ENCODE measurements around the gene MYLK. TPM values are rescaled to one million over a fixed set of nuclear protein-coding genes. Genes with fewer than 3 reads are reported as not detected.
A peak's percentile ranks its signal among the peaks of the same experiment; 100 is the strongest.

The MYLK gene
- total and polyA plus RNA-seq, 2 of the 4 experiments (the other 2 are of a cell fraction): 299 to 484 TPM

DNA sequence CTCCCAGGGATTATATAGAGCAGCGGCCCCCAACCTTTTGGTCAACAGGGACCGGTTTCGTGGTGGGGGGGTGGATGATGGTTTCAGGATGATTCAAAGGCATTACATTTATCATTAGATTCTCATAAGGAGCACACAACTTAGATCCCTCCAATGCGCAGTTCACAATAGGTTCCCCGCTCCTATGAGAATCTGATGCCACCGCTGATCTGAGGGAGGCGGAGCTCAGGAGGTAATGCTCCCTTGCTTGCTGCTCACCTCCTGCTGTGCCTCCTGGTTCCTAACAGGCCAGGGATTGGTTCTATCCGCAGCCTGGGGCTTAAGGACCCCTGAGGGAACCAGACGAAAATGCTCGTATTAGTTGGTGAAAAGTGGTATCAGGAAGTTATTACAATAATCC is 298.0 kb downstream of the MYLK start:
- TSS peak; percentile 27 for BruUV-seq (replicated peaks)
- no peak for ATAC-seq (ENCODE audit: low read depth)
- peak overlapping the region; percentile 14 for H2AK5ac ChIP-seq (ENCODE audit: low read depth, low read length)
- H4K5ac ChIP-seq (ENCODE audit: low read depth, low read length): peak overlapping the region; percentile 14; the same call in 1 of the 2 replicates
- H4K20me1 ChIP-seq (ENCODE audit: insufficient read depth, low read length): no peaks in the 10 kb centered on the region
- peak overlapping the region; percentile 97 for H2BK5ac ChIP-seq (ENCODE audit: low read depth, low read length, poor library complexity, severe bottlenecking)
- in situ Hi-C loops (cut with MboI; ENCODE audit: low sequenced_read_pairs): no loop called here
- H2BK120ac ChIP-seq (ENCODE audit: low read depth, low read length): peak overlapping the region; percentile 95
- peak overlapping the region; percentile 50 for H3K4me3 ChIP-seq (ENCODE audit: insufficient read depth, low read depth, low read length)
- peak overlapping the region; percentile 68 for H3K9ac ChIP-seq (ENCODE audit: low read depth, low read length)
- H2AFZ ChIP-seq (replicated peaks; ENCODE audit: low read length, poor library complexity): peak overlapping the region; percentile 84
- peak overlapping the region; percentile 91 to 100 for H4K8ac ChIP-seq (ENCODE audit: low read depth in 2 of 2, low read length in 2 of 2)
- H3K4me1 ChIP-seq (ENCODE audit: control insufficient read depth, insufficient read depth, low read length): no peaks in the 10 kb centered on the region
- no peak for DNase-seq
- 0 out of 2 replicates have a peak, but pooled peaks cover 2% of the 10 kb centered on the region for H3K9me1 ChIP-seq (ENCODE audit: insufficient read depth, low read length)
- no peak overlapping the region for H3K18ac ChIP-seq (ENCODE audit: low read depth, low read length)
- peaks cover 13 to 42% of the 10 kb centered on the region in 2 experiments for H3K79me1 ChIP-seq (ENCODE audit: low read depth in 1 of 2, low read length in 2 of 2)
- peak overlapping the region; percentile 96 for H3K4ac ChIP-seq (ENCODE audit: low read depth, low read length)
- H2BK20ac ChIP-seq (ENCODE audit: low read depth, low read length): peak overlapping the region; percentile 8; the same call in 1 of the 2 replicates
- peak overlapping the region; percentile 62; the same call in 1 of the 3 replicates for H2BK15ac ChIP-seq (ENCODE audit: low read depth, low read length)
- no peak for TF ChIP-seq RFX5 (IDR thresholded peaks at IDR 0.05; ENCODE audit: low read depth, low read length)
- no peak for TF ChIP-seq MXI1 (IDR thresholded peaks at IDR 0.05; ENCODE audit: borderline replicate concordance, low read depth, low read length)
- TF ChIP-seq FOS (IDR thresholded peaks at IDR 0.05; ENCODE audit: low read depth, low read length): no peak
- TF ChIP-seq POLR2A (IDR thresholded peaks at IDR 0.05; ENCODE audit: low read depth, low read length): no peak
- no peak for TF ChIP-seq CHD1 (IDR thresholded peaks at IDR 0.05; ENCODE audit: low read depth, low read length)
- no peak for TF ChIP-seq RCOR1 (IDR thresholded peaks at IDR 0.05; ENCODE audit: insufficient replicate concordance, low read length)
- TF ChIP-seq BHLHE40 (IDR thresholded peaks at IDR 0.05; ENCODE audit: low read depth, low read length): no peak
- TF ChIP-seq MAFK (IDR thresholded peaks at IDR 0.05; ENCODE audit: low read depth, low read length): no peak
- TF ChIP-seq CEBPB (IDR thresholded peaks at IDR 0.05; ENCODE audit: low read depth, low read length): no peak
- no peak for TF ChIP-seq SMC3 (IDR thresholded peaks at IDR 0.05; ENCODE audit: low read depth, low read length)
- no peak for TF ChIP-seq RAD21 (IDR thresholded peaks at IDR 0.05; ENCODE audit: low read length)
- TF ChIP-seq NFE2L2 (IDR thresholded peaks at IDR 0.05; ENCODE audit: low read depth, low read length): no peak
- TF ChIP-seq, protein P1, sequence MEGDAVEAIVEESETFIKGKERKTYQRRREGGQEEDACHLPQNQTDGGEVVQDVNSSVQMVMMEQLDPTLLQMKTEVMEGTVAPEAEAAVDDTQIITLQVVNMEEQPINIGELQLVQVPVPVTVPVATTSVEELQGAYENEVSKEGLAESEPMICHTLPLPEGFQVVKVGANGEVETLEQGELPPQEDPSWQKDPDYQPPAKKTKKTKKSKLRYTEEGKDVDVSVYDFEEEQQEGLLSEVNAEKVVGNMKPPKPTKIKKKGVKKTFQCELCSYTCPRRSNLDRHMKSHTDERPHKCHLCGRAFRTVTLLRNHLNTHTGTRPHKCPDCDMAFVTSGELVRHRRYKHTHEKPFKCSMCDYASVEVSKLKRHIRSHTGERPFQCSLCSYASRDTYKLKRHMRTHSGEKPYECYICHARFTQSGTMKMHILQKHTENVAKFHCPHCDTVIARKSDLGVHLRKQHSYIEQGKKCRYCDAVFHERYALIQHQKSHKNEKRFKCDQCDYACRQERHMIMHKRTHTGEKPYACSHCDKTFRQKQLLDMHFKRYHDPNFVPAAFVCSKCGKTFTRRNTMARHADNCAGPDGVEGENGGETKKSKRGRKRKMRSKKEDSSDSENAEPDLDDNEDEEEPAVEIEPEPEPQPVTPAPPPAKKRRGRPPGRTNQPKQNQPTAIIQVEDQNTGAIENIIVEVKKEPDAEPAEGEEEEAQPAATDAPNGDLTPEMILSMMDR (conservative IDR thresholded peaks at IDR 0.05; ENCODE audit: low read depth, low read length): no peak
- no peak for TF ChIP-seq MAZ (IDR thresholded peaks at IDR 0.05; ENCODE audit: borderline replicate concordance, low read depth, low read length)
- TF ChIP-seq, protein P2, sequence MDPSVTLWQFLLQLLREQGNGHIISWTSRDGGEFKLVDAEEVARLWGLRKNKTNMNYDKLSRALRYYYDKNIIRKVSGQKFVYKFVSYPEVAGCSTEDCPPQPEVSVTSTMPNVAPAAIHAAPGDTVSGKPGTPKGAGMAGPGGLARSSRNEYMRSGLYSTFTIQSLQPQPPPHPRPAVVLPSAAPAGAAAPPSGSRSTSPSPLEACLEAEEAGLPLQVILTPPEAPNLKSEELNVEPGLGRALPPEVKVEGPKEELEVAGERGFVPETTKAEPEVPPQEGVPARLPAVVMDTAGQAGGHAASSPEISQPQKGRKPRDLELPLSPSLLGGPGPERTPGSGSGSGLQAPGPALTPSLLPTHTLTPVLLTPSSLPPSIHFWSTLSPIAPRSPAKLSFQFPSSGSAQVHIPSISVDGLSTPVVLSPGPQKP (IDR thresholded peaks at IDR 0.05; ENCODE audit: borderline replicate concordance, low read depth, low read length): no peak
- TF ChIP-seq, protein P3, sequence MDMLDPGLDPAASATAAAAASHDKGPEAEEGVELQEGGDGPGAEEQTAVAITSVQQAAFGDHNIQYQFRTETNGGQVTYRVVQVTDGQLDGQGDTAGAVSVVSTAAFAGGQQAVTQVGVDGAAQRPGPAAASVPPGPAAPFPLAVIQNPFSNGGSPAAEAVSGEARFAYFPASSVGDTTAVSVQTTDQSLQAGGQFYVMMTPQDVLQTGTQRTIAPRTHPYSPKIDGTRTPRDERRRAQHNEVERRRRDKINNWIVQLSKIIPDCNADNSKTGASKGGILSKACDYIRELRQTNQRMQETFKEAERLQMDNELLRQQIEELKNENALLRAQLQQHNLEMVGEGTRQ (IDR thresholded peaks at IDR 0.05; ENCODE audit: low read depth, low read length): no peak
- H2AK9ac ChIP-seq (replicated peaks; ENCODE audit: low read depth, low read length, poor library complexity): peak overlapping the region; percentile 10
- WGBS, 2 experiments (ENCODE audit: extremely low coverage in 2 of 2, insufficient read length in 1 of 2): 7% methylated on average over 2 of the region's 10 CpGs; no CpG with 5 or more reads in 1 of the 2 experiments
- CTCF ChIA-PET: no interaction called here
- H3K27ac ChIP-seq (ENCODE audit: insufficient read depth, low read length): peak overlapping the region; percentile 20
- H3K4me2 ChIP-seq (ENCODE audit: low read depth, low read length): peak overlapping the region; percentile 76
- H3K9me3 ChIP-seq (ENCODE audit: control insufficient read depth, insufficient read depth, low read length): peaks cover 6% of the 10 kb centered on the region
- peak overlapping the region; percentile 96 for H3K23ac ChIP-seq (ENCODE audit: low read depth, low read length)
- peak overlapping the region; percentile 93 for H3K56ac ChIP-seq (ENCODE audit: extremely low read depth, insufficient read depth, low read length)
- intact Hi-C loops (cut with micrococcal nuclease): no loop called here
- H4K91ac ChIP-seq (ENCODE audit: insufficient read depth, low read depth, low read length): peak overlapping the region; percentile 99
- peaks cover 5% of the 10 kb centered on the region; the same call in 1 of the 2 replicates for H3K36me3 ChIP-seq (ENCODE audit: control insufficient read depth, insufficient read depth, low read length)
- POLR2A ChIA-PET (ENCODE audit: unreplicated experiment): no interaction called here
- peak overlapping the region; percentile 98 for H3K14ac ChIP-seq (replicated peaks; ENCODE audit: low read depth, low read length)
- dilution Hi-C loops (cut with HindIII; ENCODE audit: low sequenced_read_pairs, unreplicated experiment): no loop called here
- no peaks in the 10 kb centered on the region for H3K27me3 ChIP-seq (ENCODE audit: control insufficient read depth, insufficient read depth, low read length)

Data from IMR-90 (cell line).